ENCODE measurements around the gene EWSR1.
"Not testable (repeated sequence)": the region's sequence is repeated elsewhere in the genome, so short reads cannot be mapped to it uniquely, and the experiment has no call there.

EWSR1 gene

GRCh38 chr22:29247891-29248290 lies 20.2 kb upstream of the EWSR1 start:
- not testable (repeated sequence) for DNase-seq

- no peak for DNase-seq
These were observed 16.8 kb upstream of the EWSR1 start for GRCh38 chr22:29251265-29251664.

- no peak for DNase-seq
These were observed 15.8 kb upstream of the EWSR1 start for GRCh38 chr22:29251981-29252911.

- DNase-seq: no peak
These were observed 14.3 kb upstream of the EWSR1 start for GRCh38 chr22:29253561-29254285.

- DNase-seq: no peak
These were observed 13.8 kb upstream of the EWSR1 start for GRCh38 chr22:29254286-29254660.

- no peak for DNase-seq
These were observed 12.9 kb upstream of the EWSR1 start for GRCh38 chr22:29255064-29255621.

- no peak for DNase-seq
These were observed 11.3 kb upstream of the EWSR1 start for GRCh38 chr22:29256606-29257325.

- DNase-seq: no peak
These were observed 10.3 kb upstream of the EWSR1 start for GRCh38 chr22:29257751-29258181.

- DNase-seq: no peak
These were observed 9.4 kb upstream of the EWSR1 start for GRCh38 chr22:29258407-29259252.

- DNase-seq: no peak
These were observed 8.7 kb upstream of the EWSR1 start for GRCh38 chr22:29259253-29259899.

- DNase-seq: no peak
These were observed 8.0 kb upstream of the EWSR1 start for GRCh38 chr22:29260031-29260560.

GRCh38 chr22:29260601-29261315 lies 7.3 kb upstream of the EWSR1 start:
- no peak for DNase-seq

GRCh38 chr22:29263791-29264276 lies 4.2 kb upstream of the EWSR1 start:
- DNase-seq: no peak

- DNase-seq: no peak
These were observed 2.8 kb upstream of the EWSR1 start for GRCh38 chr22:29265305-29265704.

GRCh38 chr22:29265929-29266328 lies 2.1 kb upstream of the EWSR1 start:
- DNase-seq: no peak

GRCh38 chr22:29266564-29267461 lies 1.3 kb upstream of the EWSR1 start:
- no peak for DNase-seq

GRCh38 chr22:29267462-29267857 lies 608 bp upstream of the EWSR1 start:
- no peak for DNase-seq

- DNase-seq: no peak
These were observed 602 bp downstream of the EWSR1 start for GRCh38 chr22:29268511-29269229.

GRCh38 chr22:29269230-29269604 lies 1.1 kb downstream of the EWSR1 start:
- no peak for DNase-seq

Measured in SW 1271 (cell line).